Gastroesophageal sphincter (tissue), 3 donors: ENCODE measurements around the gene SMOC1.

Experiments used
- POLR2A ChIP-seq, 2 donors: fragments of 450-650 bp; IDR thresholded peaks; one replicate each; pipeline ENCODE4 v1.6.1; 2017; ENCODE audit warnings: antibody characterized with exemption in 2 of 2, mild to moderate bottlenecking in 2 of 2, moderate library complexity in 1 of 2
- TF ChIP-seq, protein P1 (sequence below), 4 experiments: fragments of 200-600 bp in 2 of 4; fragments of 450-650 bp in 2 of 4; sonication (generic) in 1 of 4; IDR thresholded peaks; one replicate each; pipeline ENCODE4 v1.5.1; 2017 to 2019; ENCODE audit warnings: antibody characterized with exemption in 4 of 4, mild to moderate bottlenecking in 2 of 4, moderate library complexity in 2 of 4

GRCh38 chr14:69882915-69883314 is 3.7 kb downstream of the SMOC1 start:
- TF ChIP-seq, protein P1, sequence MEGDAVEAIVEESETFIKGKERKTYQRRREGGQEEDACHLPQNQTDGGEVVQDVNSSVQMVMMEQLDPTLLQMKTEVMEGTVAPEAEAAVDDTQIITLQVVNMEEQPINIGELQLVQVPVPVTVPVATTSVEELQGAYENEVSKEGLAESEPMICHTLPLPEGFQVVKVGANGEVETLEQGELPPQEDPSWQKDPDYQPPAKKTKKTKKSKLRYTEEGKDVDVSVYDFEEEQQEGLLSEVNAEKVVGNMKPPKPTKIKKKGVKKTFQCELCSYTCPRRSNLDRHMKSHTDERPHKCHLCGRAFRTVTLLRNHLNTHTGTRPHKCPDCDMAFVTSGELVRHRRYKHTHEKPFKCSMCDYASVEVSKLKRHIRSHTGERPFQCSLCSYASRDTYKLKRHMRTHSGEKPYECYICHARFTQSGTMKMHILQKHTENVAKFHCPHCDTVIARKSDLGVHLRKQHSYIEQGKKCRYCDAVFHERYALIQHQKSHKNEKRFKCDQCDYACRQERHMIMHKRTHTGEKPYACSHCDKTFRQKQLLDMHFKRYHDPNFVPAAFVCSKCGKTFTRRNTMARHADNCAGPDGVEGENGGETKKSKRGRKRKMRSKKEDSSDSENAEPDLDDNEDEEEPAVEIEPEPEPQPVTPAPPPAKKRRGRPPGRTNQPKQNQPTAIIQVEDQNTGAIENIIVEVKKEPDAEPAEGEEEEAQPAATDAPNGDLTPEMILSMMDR (IDR thresholded peaks at IDR 0.05): no peak
- TF ChIP-seq POLR2A (IDR thresholded peaks at IDR 0.05): no peak
